Body of pancreas (tissue), 4 donors: ENCODE data around the gene GFRA4. TPM values are rescaled to one million over a fixed set of nuclear protein-coding genes. Genes with fewer than 3 reads are reported as not detected.

Experiments
- ATAC-seq: fragments of 150-250 bp; one replicate; pipeline ENCODE4 v1.9.1; 2016
- DNase-seq, 4 donors: peaks; one replicate each; pipeline ENCODE4 v3.0.0-alpha.2; 2019
- H3K27ac ChIP-seq, 4 donors: fragments of 200-600 bp; sonication (generic); 1 replicate in 3 of 4; 2 replicates in 1 of 4; pipeline versions ENCODE4 v1.5.1 to v1.6.1; 2016 to 2019; ENCODE audit warnings: mild to moderate bottlenecking in 1 of 4, mixed read lengths in 1 of 4, moderate library complexity in 1 of 4
- H3K27me3 ChIP-seq, 2 donors: fragments of 200-600 bp; sonication (generic); one replicate each; pipeline ENCODE4 v1.6.0; 2016; ENCODE audit warnings: mild to moderate bottlenecking in 1 of 2
- H3K36me3 ChIP-seq, 2 donors: fragments of 200-600 bp; sonication (generic); replicated peaks in 1 of 2; 2 replicates each; pipeline ENCODE4 v1.5.1; 2016; ENCODE audit warnings: low read depth in 2 of 2; ENCODE audit not compliant: insufficient read depth in 1 of 2
- H3K4me1 ChIP-seq: fragments of 200-600 bp; sonication (generic); one replicate; pipeline ENCODE4 v1.6.0; 2016
- H3K4me3 ChIP-seq, 2 donors: fragments of 200-600 bp; sonication (generic); 1 replicate in 1 of 2; 2 replicates in 1 of 2; pipeline ENCODE4 v1.5.1; 2016 to 2019
- H3K9me3 ChIP-seq, 3 donors: fragments of 200-600 bp; sonication (generic); 1 replicate in 2 of 3; 2 replicates in 1 of 3; pipeline ENCODE4 v1.5.1; 2016
- CTCF ChIP-seq, 7 experiments: fragments of 450-650 bp in 4 of 7; fragments of 200-600 bp in 3 of 7; sonication (generic) in 3 of 7; IDR thresholded peaks; one replicate each; pipeline ENCODE4 v1.5.1; 2016 to 2019; ENCODE audit warnings: antibody characterized with exemption in 7 of 7
- POLR2A ChIP-seq, 3 donors: fragments of 450-650 bp; IDR thresholded peaks; one replicate each; pipeline ENCODE4 v1.6.1; 2016; ENCODE audit warnings: antibody characterized with exemption in 3 of 3, mild to moderate bottlenecking in 2 of 3
- WGBS, 2 donors: methylation state at CpG; one replicate each; pipeline ENCODE4 v1.1.5; 2017; 5-methylcytosine and 5-hydroxymethylcytosine counted together
- intact Hi-C: fragments of 100-400 bp; cut with DNase I; formaldehyde crosslinking; loops from one replicate; pipeline ENCODE4 v1.15.1; 2023
- total RNA-seq, 2 donors: library from RNA; depleted of rRNA; stranded (reverse); fragments of >200 nt; gene quantifications; one replicate each; pipeline ENCODE4 v1.1.0, GENCODE V29; 2016

The GFRA4 gene
- total RNA-seq, 2 donors from 2014 or later = not detected

- H3K27ac ChIP-seq = peak overlapping the region in 1 of 4 donors; percentile 12
These were observed 17.6 kb upstream of the GFRA4 start for GRCh38 chr20:3680701-3681351.

GRCh38 chr20:3679749-3680700 is 16.8 kb upstream of the GFRA4 start:
- no peak for TF ChIP-seq POLR2A (IDR thresholded peaks at IDR 0.05)
- TF ChIP-seq CTCF (IDR thresholded peaks at IDR 0.05) = no peak

More at GRCh38 chr20:3680701-3681351, 17.6 kb upstream of the GFRA4 start:
- intact Hi-C loops = no loop called here
- no peak for DNase-seq
- WGBS, 2 donors = 62 to 66% methylated on average over 11 to 15 of the region's 15 CpGs
- no peaks in the 10 kb centered on the region for H3K36me3 ChIP-seq
- H3K4me1 ChIP-seq = peaks cover 8% of the 10 kb centered on the region
- H3K4me3 ChIP-seq = no peak overlapping the region
- H3K27me3 ChIP-seq = peaks cover 0 to 20% of the 10 kb centered on the region in 2 donors
- no peak for TF ChIP-seq POLR2A (IDR thresholded peaks at IDR 0.05)
- no peak for TF ChIP-seq CTCF (IDR thresholded peaks at IDR 0.05)
- no peaks in the 10 kb centered on the region for H3K9me3 ChIP-seq
- no peak for ATAC-seq

GRCh38 chr20:3678856-3679720 is 15.9 kb upstream of the GFRA4 start:
- TF ChIP-seq POLR2A (IDR thresholded peaks at IDR 0.05) (no peak), CTCF (IDR thresholded peaks at IDR 0.05) (no peak)
- Histone ChIP-seq H3K36me3 (no peaks in the 10 kb centered on the region), H3K4me3 (no peak overlapping the region), H3K27me3 (peaks cover 0 to 20% of the 10 kb centered on the region in 2 donors), H3K9me3 (no peaks in the 10 kb centered on the region), H3K4me1 (peaks cover 8% of the 10 kb centered on the region), H3K27ac (no peak overlapping the region)
- intact Hi-C loops = loop anchor here (10.0 kb wide), 2 partner anchors 176 to 396 kb away; no protein-coding TSS in a partner anchor
- 80 to 84% methylated on average over 14 of the region's 14 CpGs for WGBS, 2 donors
- no peak for ATAC-seq
- DNase-seq = no peak

More at GRCh38 chr20:3679749-3680700, 16.8 kb upstream of the GFRA4 start:
- intact Hi-C loops = loop anchor here (10.0 kb wide), 2 partner anchors 175 to 395 kb away; no protein-coding TSS in a partner anchor
- no peaks in the 10 kb centered on the region for H3K9me3 ChIP-seq
- H3K4me1 ChIP-seq = peaks cover 8% of the 10 kb centered on the region
- peak overlapping the region in 1 of 4 donors; percentile 1 for H3K27ac ChIP-seq
- peaks cover 0 to 20% of the 10 kb centered on the region in 2 donors for H3K27me3 ChIP-seq
- no peaks in the 10 kb centered on the region for H3K36me3 ChIP-seq
- DNase-seq = peak in 2 of 4 donors; percentile 19 to 36
- no peak for ATAC-seq
- WGBS, 2 donors = 74 to 77% methylated on average over 18 of the region's 18 CpGs
- no peak overlapping the region for H3K4me3 ChIP-seq

- DNase-seq (no peak), ATAC-seq (no peak)
- 36 to 74% methylated on average over 2 of the region's 2 CpGs for WGBS, 2 donors
- no peak overlapping the region for H3K27ac ChIP-seq
- peaks cover 8% of the 10 kb centered on the region for H3K4me1 ChIP-seq
- H3K36me3 ChIP-seq = no peaks in the 10 kb centered on the region
- H3K4me3 ChIP-seq = no peak overlapping the region
- TF ChIP-seq CTCF (IDR thresholded peaks at IDR 0.05) (no peak), POLR2A (IDR thresholded peaks at IDR 0.05) (no peak)
- intact Hi-C loops = loop anchor here (10.0 kb wide), 2 partner anchors 177 to 397 kb away; no protein-coding TSS in a partner anchor
- no peaks in the 10 kb centered on the region for H3K9me3 ChIP-seq
- H3K27me3 ChIP-seq = peaks cover 0 to 23% of the 10 kb centered on the region in 2 donors
These were observed 15.0 kb upstream of the GFRA4 start for GRCh38 chr20:3678198-3678597.
